HG02973 (cell line): Measurements from ENCODE around the gene CTTNBP2.

ENCODE experiments used
- ATAC-seq: cut with Tn5 transposase; IDR thresholded peaks from one replicate; pipeline ENCODE4 v1.9.1; 2021; ENCODE audit warnings: moderate library complexity; ENCODE audit not compliant: unreplicated experiment

CTTNBP2 gene

GRCh38 chr7:117824592-117824991 lies 48.6 kb downstream of the CTTNBP2 start:
- ATAC-seq, result no peak

- no peak for ATAC-seq
Measured at GRCh38 chr7:117819558-117819957, 53.7 kb downstream of the CTTNBP2 start.

- ATAC-seq, result no peak
Measured at GRCh38 chr7:117818232-117818631, 55.0 kb downstream of the CTTNBP2 start.

- no peak for ATAC-seq
Measured at GRCh38 chr7:117816727-117817126, 56.5 kb downstream of the CTTNBP2 start.

GRCh38 chr7:117811696-117812095 lies 61.5 kb downstream of the CTTNBP2 start:
- no peak for ATAC-seq

GRCh38 chr7:117810642-117811512 lies 62.4 kb downstream of the CTTNBP2 start:
- no peak for ATAC-seq

- ATAC-seq, result no peak
Measured at GRCh38 chr7:117809958-117810357, 63.3 kb downstream of the CTTNBP2 start.

- ATAC-seq, result no peak
Measured at GRCh38 chr7:117808910-117809705, 64.1 kb downstream of the CTTNBP2 start.

- ATAC-seq, result no peak
Measured at GRCh38 chr7:117808341-117808757, 64.9 kb downstream of the CTTNBP2 start.

- no peak for ATAC-seq
Measured at GRCh38 chr7:117807676-117808075, 65.6 kb downstream of the CTTNBP2 start.

- no peak for ATAC-seq
Measured at GRCh38 chr7:117806011-117806410, 67.2 kb downstream of the CTTNBP2 start.

- ATAC-seq, result no peak
Measured at GRCh38 chr7:117805241-117805640, 68.0 kb downstream of the CTTNBP2 start.

GRCh38 chr7:117803476-117803875 lies 69.8 kb downstream of the CTTNBP2 start:
- no peak for ATAC-seq

- ATAC-seq, result no peak
Measured at GRCh38 chr7:117802660-117803059, 70.6 kb downstream of the CTTNBP2 start.

- no peak for ATAC-seq
Measured at GRCh38 chr7:117800841-117801240, 72.4 kb downstream of the CTTNBP2 start.

GRCh38 chr7:117800406-117800805 lies 72.8 kb downstream of the CTTNBP2 start:
- ATAC-seq, result peak; percentile 44

- no peak for ATAC-seq
Measured at GRCh38 chr7:117796889-117797288, 76.4 kb downstream of the CTTNBP2 start.

GRCh38 chr7:117793976-117794375 lies 79.3 kb downstream of the CTTNBP2 start:
- ATAC-seq, result no peak

GRCh38 chr7:117793521-117793920 lies 79.7 kb downstream of the CTTNBP2 start:
- ATAC-seq, result no peak

GRCh38 chr7:117791877-117792780 lies 81.1 kb downstream of the CTTNBP2 start:
- peak; percentile 79 for ATAC-seq

GRCh38 chr7:117790731-117791130 lies 82.5 kb downstream of the CTTNBP2 start:
- no peak for ATAC-seq
